HEK293 (cell line): ENCODE results near the gene SCN3A.

ENCODE experiments used
- CTCF ChIA-PET: fragments of 350-600 bp; formaldehyde crosslinking; extraction: SDS; loops from one replicate; lab custom pipeline; 2021; ENCODE audit warnings: antibody characterized with exemption; lab: Yijun Ruan, JAX
- POLR2A ChIA-PET: fragments of 300-600 bp; formaldehyde crosslinking; extraction: SDS; loops from one replicate; lab custom pipeline; 2020; ENCODE audit warnings: antibody characterized with exemption, inconsistent platforms; lab: Yijun Ruan, JAX
- H3K27ac ChIP-seq: fragments of 200-500 bp; sonication (Bioruptor generic); 2 replicates; pipeline ENCODE4 v1.5.1; 2014; ENCODE audit warnings: low read depth, low read length, control low read depth, inconsistent platforms; ENCODE audit errors: extremely low read depth
- H3K36me3 ChIP-seq, 2 experiments: fragments of 200-500 bp in 1 of 2; sonication (Bioruptor generic) in 1 of 2; 1 replicate in 1 of 2; 2 replicates in 1 of 2; pipeline ENCODE4 v1.5.1; 2014 to 2017; ENCODE audit warnings: inconsistent platforms in 2 of 2, low read length in 2 of 2; ENCODE audit not compliant: control insufficient read depth in 2 of 2, insufficient read depth in 1 of 2
- H3K4me1 ChIP-seq: fragments of 200-500 bp; sonication (Bioruptor generic); 2 replicates; pipeline ENCODE4 v1.5.1; 2014; ENCODE audit warnings: mild to moderate bottlenecking, low read length, inconsistent platforms; ENCODE audit not compliant: control insufficient read depth, insufficient read depth
- H3K4me3 ChIP-seq: 2 replicates; pipeline ENCODE4 v1.5.1; 2011; ENCODE audit warnings: low read depth, mild to moderate bottlenecking, control low read depth, low read length, moderate library complexity
- H3K9me3 ChIP-seq: fragments of 200-500 bp; sonication (Bioruptor generic); 2 replicates; pipeline ENCODE4 v1.5.1; 2014; ENCODE audit warnings: low read depth, low read length, inconsistent platforms; ENCODE audit not compliant: control insufficient read depth, insufficient read depth
- KLF7 ChIP-seq: fragments of 450-650 bp; formaldehyde crosslinking; IDR thresholded peaks from 2 replicates; pipeline ENCODE4 v1.5.1; 2016; ENCODE audit warnings: missing biosample characterization, missing genetic modification characterization, borderline replicate concordance
- ZBTB48 ChIP-seq: fragments of 450-650 bp; formaldehyde crosslinking; IDR thresholded peaks from 2 replicates; pipeline ENCODE4 v1.5.1; 2016; ENCODE audit warnings: missing biosample characterization, missing genetic modification characterization
- ZNF138 ChIP-seq: fragments of 450-650 bp; formaldehyde crosslinking; IDR thresholded peaks from 2 replicates; pipeline ENCODE4 v1.5.1; 2016; ENCODE audit warnings: missing biosample characterization, missing genetic modification characterization, borderline replicate concordance
- ZNF140 ChIP-seq: fragments of 450-650 bp; formaldehyde crosslinking; IDR thresholded peaks from 2 replicates; pipeline ENCODE4 v1.5.1; 2016; ENCODE audit warnings: missing biosample characterization, missing genetic modification characterization
- ZNF157 ChIP-seq: fragments of 450-650 bp; formaldehyde crosslinking; IDR thresholded peaks from 2 replicates; pipeline ENCODE4 v1.5.1; 2016; ENCODE audit warnings: missing biosample characterization, missing genetic modification characterization
- ZNF19 ChIP-seq: fragments of 450-650 bp; formaldehyde crosslinking; IDR thresholded peaks from 2 replicates; pipeline ENCODE4; 2016; ENCODE audit warnings: missing biosample characterization, missing genetic modification characterization, low read depth
- ZNF548 ChIP-seq: fragments of 450-650 bp; formaldehyde crosslinking; IDR thresholded peaks from 2 replicates; pipeline ENCODE4 v1.5.1; 2016; ENCODE audit warnings: missing biosample characterization, missing genetic modification characterization
- ZNF560 ChIP-seq: fragments of 450-650 bp; formaldehyde crosslinking; IDR thresholded peaks from 2 replicates; pipeline ENCODE4 v1.5.1; 2017; ENCODE audit warnings: missing biosample characterization, missing genetic modification characterization, borderline replicate concordance
- ZNF629 ChIP-seq: fragments of 450-650 bp; formaldehyde crosslinking; IDR thresholded peaks from 2 replicates; pipeline ENCODE4 v1.5.1; 2017; ENCODE audit warnings: missing biosample characterization, missing genetic modification characterization
- ZNF704 ChIP-seq: fragments of 450-650 bp; formaldehyde crosslinking; IDR thresholded peaks from 2 replicates; pipeline ENCODE4 v1.5.1; 2016; ENCODE audit warnings: missing biosample characterization, missing genetic modification characterization
- ZNF747 ChIP-seq: fragments of 450-650 bp; formaldehyde crosslinking; IDR thresholded peaks from 2 replicates; pipeline ENCODE4 v1.5.1; 2016; ENCODE audit warnings: missing biosample characterization, missing genetic modification characterization
- ZNF776 ChIP-seq: fragments of 450-650 bp; formaldehyde crosslinking; IDR thresholded peaks from 2 replicates; pipeline ENCODE4 v1.5.0; 2017; ENCODE audit warnings: missing biosample characterization, missing genetic modification characterization, borderline replicate concordance
- ZNF792 ChIP-seq: fragments of 450-650 bp; formaldehyde crosslinking; IDR thresholded peaks from 2 replicates; pipeline ENCODE4 v1.5.1; 2016; ENCODE audit warnings: missing biosample characterization, missing genetic modification characterization

SCN3A gene

DNA sequence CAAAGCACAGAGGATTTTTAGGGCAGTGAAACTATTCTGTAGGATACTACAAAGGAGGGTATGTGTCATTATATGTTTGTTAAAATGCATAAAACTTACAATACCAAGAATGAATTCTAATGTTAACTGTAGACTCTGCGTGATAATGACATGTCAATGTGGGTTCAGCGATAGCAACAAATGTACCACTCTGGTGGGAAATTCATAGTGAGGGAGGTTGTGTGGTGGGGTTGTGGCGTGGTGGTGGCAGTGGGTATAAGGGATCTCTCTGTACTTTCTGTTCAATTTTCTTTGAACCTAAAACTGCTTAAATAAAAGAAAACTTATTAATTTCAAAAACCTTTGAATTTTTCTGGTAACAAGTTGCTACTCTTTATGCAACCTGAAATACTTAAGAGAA is 149.2 kb downstream of the SCN3A start (continued):
- TF ChIP-seq ZNF138 (tag by site-specific recombination) = no peak
- TF ChIP-seq ZNF747 = no peak
- TF ChIP-seq ZNF560 (tag by site-specific recombination) = no peak
- TF ChIP-seq ZNF157 (tag by site-specific recombination) = no peak
- no peak for TF ChIP-seq ZNF792 (tag by site-specific recombination)

- Histone ChIP-seq H3K9me3 (no peaks in the 10 kb centered on the region), H3K4me3 (no peak overlapping the region), H3K36me3 (no peaks in the 10 kb centered on the region), H3K27ac (no peak overlapping the region), H3K4me1 (no peaks in the 10 kb centered on the region)
- TF ChIP-seq ZBTB48 (no peak), ZNF704 (no peak), ZNF776 (tag by site-specific recombination) (no peak), ZNF19 (tag by site-specific recombination) (no peak), ZNF548 (tag by site-specific recombination) (no peak), KLF7 (tag by site-specific recombination) (no peak), ZNF629 (tag by site-specific recombination) (no peak), ZNF792 (tag by site-specific recombination) (no peak), ZNF140 (tag by site-specific recombination) (no peak)
- POLR2A ChIA-PET = no interaction called here
- CTCF ChIA-PET = interaction anchor here (0.6 kb wide), 1 partner anchor 28 kb away, joined by 3 read pairs; no protein-coding TSS in a partner anchor
Measured at GRCh38 chr2:165044505-165045303, 159.1 kb downstream of the SCN3A start.
